Neural progenitor cell (in vitro differentiated cells): ENCODE data around the gene FOXN3. TPM values are rescaled to one million over a fixed set of nuclear protein-coding genes. Genes with fewer than 3 reads are reported as not detected.

Source experiments
- DNase-seq: peaks from one replicate; pipeline ENCODE4 v3.0.0-alpha.2; 2016; ENCODE audit warnings: low spot score
- H2AFZ ChIP-seq: fragments of 200-600 bp; sonication (generic); replicated peaks from 2 replicates; pipeline ENCODE4 v1.6.1; 2016; ENCODE audit warnings: antibody characterized with exemption
- H3F3A ChIP-seq: fragments of 200-600 bp; sonication (generic); 2 replicates; pipeline ENCODE4 v1.6.1; 2016; ENCODE audit warnings: antibody characterized with exemption, low read depth
- H3K27ac ChIP-seq: fragments of 200-600 bp; sonication (generic); 2 replicates; pipeline ENCODE4 v1.5.1; 2016; ENCODE audit warnings: mild to moderate bottlenecking
- H3K27me3 ChIP-seq: fragments of 200-600 bp; sonication (generic); 2 replicates; pipeline ENCODE4 v1.6.1; 2016; ENCODE audit warnings: mild to moderate bottlenecking, moderate library complexity
- H3K36me3 ChIP-seq: fragments of 200-600 bp; sonication (generic); 2 replicates; pipeline ENCODE4 v1.5.1; 2016
- H3K4me1 ChIP-seq: fragments of 200-600 bp; sonication (generic); 2 replicates; pipeline ENCODE4 v1.6.1; 2016; ENCODE audit warnings: mixed run types
- H3K4me2 ChIP-seq: fragments of 200-600 bp; sonication (generic); 2 replicates; pipeline ENCODE4 v1.6.1; 2016
- H3K4me3 ChIP-seq: fragments of 200-600 bp; sonication (generic); 2 replicates; pipeline ENCODE4 v1.5.1; 2016
- H3K79me2 ChIP-seq: fragments of 200-600 bp; sonication (generic); 2 replicates; pipeline ENCODE4 v1.6.1; 2016; ENCODE audit warnings: low read depth
- H3K9ac ChIP-seq: fragments of 200-600 bp; sonication (generic); 2 replicates; pipeline ENCODE4 v1.6.1; 2016
- H3K9me3 ChIP-seq: fragments of 200-600 bp; sonication (generic); 2 replicates; pipeline ENCODE4 v1.5.1; 2016; ENCODE audit warnings: low read depth
- H4K20me1 ChIP-seq: fragments of 200-600 bp; sonication (generic); 2 replicates; pipeline ENCODE4 v1.6.1; 2016; ENCODE audit warnings: low read depth
- H3K27ac Mint-ChIP-seq: 3 replicates; pipeline ENCODE4 v1.8.0; 2021; ENCODE audit warnings: mixed read lengths
- H3K27me3 Mint-ChIP-seq: 2 replicates; pipeline ENCODE4 v1.8.0; 2022; ENCODE audit warnings: low read depth, mild to moderate bottlenecking, inconsistent platforms, moderate library complexity, mixed read lengths; ENCODE audit not compliant: insufficient read depth
- H3K36me3 Mint-ChIP-seq: 3 replicates; pipeline ENCODE4 v1.8.0; 2021; ENCODE audit warnings: mixed read lengths
- H3K4me1 Mint-ChIP-seq: 3 replicates; pipeline ENCODE4 v1.8.0; 2021; ENCODE audit warnings: mixed read lengths
- H3K4me3 Mint-ChIP-seq: 3 replicates; pipeline ENCODE4 v1.8.0; 2021; ENCODE audit warnings: mild to moderate bottlenecking, moderate library complexity, mixed read lengths
- H3K9me3 Mint-ChIP-seq: 3 replicates; pipeline ENCODE4 v1.8.0; 2020; ENCODE audit warnings: mixed read lengths
- EZH2 ChIP-seq: fragments of 200-600 bp; sonication (generic); IDR thresholded peaks from 2 replicates; pipeline ENCODE4 v1.6.1; 2017; ENCODE audit warnings: antibody characterized with exemption, mild to moderate bottlenecking, moderate library complexity
- EZH2phosphoT487 ChIP-seq: fragments of 200-600 bp; sonication (generic); IDR thresholded peaks from 2 replicates; pipeline ENCODE4 v1.6.1; 2017; ENCODE audit warnings: antibody characterized with exemption
- total RNA-seq: library from RNA; depleted of rRNA; stranded (reverse); fragments of >200 nt; gene quantifications from 2 replicates; pipeline ENCODE4 v1.2.3, GENCODE V29; 2015; ENCODE audit warnings: low replicate concordance
- TF ChIP-seq, protein P1 (sequence below): fragments of 200-600 bp; sonication (generic); IDR thresholded peaks from 2 replicates; pipeline ENCODE4 v1.5.1; 2017; ENCODE audit warnings: antibody characterized with exemption, mild to moderate bottlenecking

The FOXN3 gene
- total RNA-seq, 1 donor from 2014 or later = 39.5 TPM

DNA sequence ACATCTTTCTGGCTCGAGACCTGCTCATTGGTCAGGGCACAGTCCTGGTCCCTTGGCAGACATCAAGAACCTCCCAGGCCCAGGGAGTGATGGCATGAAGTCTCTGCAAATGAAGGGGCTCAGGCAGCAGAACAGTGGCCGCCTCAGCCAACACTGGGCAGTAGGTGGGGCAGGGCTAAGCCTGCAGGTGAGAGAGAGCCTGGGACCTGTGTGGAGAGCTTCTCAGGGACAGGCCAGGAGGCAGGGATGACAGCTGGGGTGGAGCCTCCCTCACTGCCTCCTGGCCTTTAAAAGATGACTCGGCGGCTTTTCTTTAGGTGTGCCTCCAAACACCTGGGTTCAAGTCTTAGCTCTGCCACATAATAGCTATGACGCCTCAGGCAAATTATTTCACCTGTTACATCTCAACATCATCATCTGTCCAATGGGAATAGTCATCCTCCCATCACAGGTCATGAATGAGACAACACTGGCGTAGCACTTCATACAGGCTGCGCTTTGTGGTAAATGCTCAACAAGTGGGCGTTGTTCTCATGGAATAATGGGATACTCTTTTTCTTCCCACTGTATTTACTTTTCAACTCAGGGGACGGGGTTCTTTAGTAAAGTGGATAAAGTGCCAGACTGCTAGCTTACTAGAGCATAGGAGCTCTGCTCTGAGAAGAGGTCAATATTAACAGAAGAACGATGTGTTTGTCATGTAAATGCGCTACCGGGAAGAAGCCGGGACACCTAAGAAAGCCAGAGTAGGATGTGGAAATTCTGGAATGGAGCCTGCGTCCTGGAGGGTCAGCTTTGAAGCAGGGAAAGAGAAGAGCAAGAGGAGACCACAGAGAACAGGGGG, 277.4 kb downstream of the FOXN3 start:
- Histone ChIP-seq H3K36me3 (no peaks in the 10 kb centered on the region), H3K4me2 (peak overlapping the region; percentile 28), H4K20me1 (no peaks in the 10 kb centered on the region), H3F3A (peaks cover 2% of the 10 kb centered on the region), H3K27ac (no peak overlapping the region), H3K27me3 (peaks cover 4% of the 10 kb centered on the region), H2AFZ (peak overlapping the region; percentile 68), H3K9me3 (no peaks in the 10 kb centered on the region), H3K4me1 (peaks cover 7% of the 10 kb centered on the region), H3K9ac (no peak overlapping the region), H3K79me2 (no peaks in the 10 kb centered on the region), H3K4me3 (no peak overlapping the region)
- TF ChIP-seq, protein P1, sequence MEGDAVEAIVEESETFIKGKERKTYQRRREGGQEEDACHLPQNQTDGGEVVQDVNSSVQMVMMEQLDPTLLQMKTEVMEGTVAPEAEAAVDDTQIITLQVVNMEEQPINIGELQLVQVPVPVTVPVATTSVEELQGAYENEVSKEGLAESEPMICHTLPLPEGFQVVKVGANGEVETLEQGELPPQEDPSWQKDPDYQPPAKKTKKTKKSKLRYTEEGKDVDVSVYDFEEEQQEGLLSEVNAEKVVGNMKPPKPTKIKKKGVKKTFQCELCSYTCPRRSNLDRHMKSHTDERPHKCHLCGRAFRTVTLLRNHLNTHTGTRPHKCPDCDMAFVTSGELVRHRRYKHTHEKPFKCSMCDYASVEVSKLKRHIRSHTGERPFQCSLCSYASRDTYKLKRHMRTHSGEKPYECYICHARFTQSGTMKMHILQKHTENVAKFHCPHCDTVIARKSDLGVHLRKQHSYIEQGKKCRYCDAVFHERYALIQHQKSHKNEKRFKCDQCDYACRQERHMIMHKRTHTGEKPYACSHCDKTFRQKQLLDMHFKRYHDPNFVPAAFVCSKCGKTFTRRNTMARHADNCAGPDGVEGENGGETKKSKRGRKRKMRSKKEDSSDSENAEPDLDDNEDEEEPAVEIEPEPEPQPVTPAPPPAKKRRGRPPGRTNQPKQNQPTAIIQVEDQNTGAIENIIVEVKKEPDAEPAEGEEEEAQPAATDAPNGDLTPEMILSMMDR = no peak
- TF ChIP-seq EZH2phosphoT487 = no peak
- no peak for TF ChIP-seq EZH2
- DNase-seq = no peak
- H3K9me3 Mint-ChIP-seq = peaks cover 21% of the 10 kb centered on the region
- H3K27ac Mint-ChIP-seq = peak overlapping the region; percentile 35
- peaks cover 10% of the 10 kb centered on the region for H3K27me3 Mint-ChIP-seq
- peaks cover 7% of the 10 kb centered on the region for H3K4me1 Mint-ChIP-seq
- H3K36me3 Mint-ChIP-seq = no peaks in the 10 kb centered on the region
- no peak overlapping the region for H3K4me3 Mint-ChIP-seq

DNA sequence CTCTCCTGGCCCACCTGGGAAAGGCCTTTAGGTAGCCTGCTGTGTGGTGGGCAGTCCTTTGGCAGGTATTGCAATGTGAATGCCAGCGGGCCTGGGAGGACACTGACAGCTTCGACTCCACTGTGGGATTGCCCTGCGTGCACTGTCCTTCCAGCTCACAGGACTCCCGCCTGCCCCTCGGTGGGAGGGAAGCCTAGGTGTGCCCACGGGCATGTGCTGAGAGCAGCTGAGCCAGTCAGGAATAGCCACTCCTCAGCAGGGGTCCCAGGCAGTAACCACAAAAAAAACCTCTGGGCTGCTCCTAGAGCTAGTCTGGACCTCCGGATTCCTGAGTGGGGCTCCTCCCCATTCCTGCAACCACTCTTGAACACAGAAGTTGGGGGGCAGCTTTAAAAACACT, 278.2 kb downstream of the FOXN3 start:
- peaks cover 15% of the 10 kb centered on the region for H3K4me1 Mint-ChIP-seq
- peaks cover 21% of the 10 kb centered on the region for H3K9me3 Mint-ChIP-seq
- H3K27me3 Mint-ChIP-seq = peaks cover 7% of the 10 kb centered on the region
- no peaks in the 10 kb centered on the region for H3K9me3 ChIP-seq
- H3K4me3 Mint-ChIP-seq = no peak overlapping the region
- no peak overlapping the region for H3K27ac Mint-ChIP-seq
- DNase-seq = no peak
- no peaks in the 10 kb centered on the region for H3K36me3 ChIP-seq
- H3K27me3 ChIP-seq = peaks cover 4% of the 10 kb centered on the region
- no peak overlapping the region for H2AFZ ChIP-seq
- no peak overlapping the region for H3K9ac ChIP-seq
- no peak overlapping the region for H3K4me2 ChIP-seq
- TF ChIP-seq EZH2phosphoT487 = no peak
- TF ChIP-seq EZH2 = no peak
- no peak overlapping the region for H3K4me3 ChIP-seq
- H3K79me2 ChIP-seq = no peaks in the 10 kb centered on the region
- no peaks in the 10 kb centered on the region for H4K20me1 ChIP-seq
- H3K27ac ChIP-seq = no peak overlapping the region
- H3K4me1 ChIP-seq = peaks cover 15% of the 10 kb centered on the region
- H3F3A ChIP-seq = peaks cover 8% of the 10 kb centered on the region
- no peaks in the 10 kb centered on the region for H3K36me3 Mint-ChIP-seq

DNA sequence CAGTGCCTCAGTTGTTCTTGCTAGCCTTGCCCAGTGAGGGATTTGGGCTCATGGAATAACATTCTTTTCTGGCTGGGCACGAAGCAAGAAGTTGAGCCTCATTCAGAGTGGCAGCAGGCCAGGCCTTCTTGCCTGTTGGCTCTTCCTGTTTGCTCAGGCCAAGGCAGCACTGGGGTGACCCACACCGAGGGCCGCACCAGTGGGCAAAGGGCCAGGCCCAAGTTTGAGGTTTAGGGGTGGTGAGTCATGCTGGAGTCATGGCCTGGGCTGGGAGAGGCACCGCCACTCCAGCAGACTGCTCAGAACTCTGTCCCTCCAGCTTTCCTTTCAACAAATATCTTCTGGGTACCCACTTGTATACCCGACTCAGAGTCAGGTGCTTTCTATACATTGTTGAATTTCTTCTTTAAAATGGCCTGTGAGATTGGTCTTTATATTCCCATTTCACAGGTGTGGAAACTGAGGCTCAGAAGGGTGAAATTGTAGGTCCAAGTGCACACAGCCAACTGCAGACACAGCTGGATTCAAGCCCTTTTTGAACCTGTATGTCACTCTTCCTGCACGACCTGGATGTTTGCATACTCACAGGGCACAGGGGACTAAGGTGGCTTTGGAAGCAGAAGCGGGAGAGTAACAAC, 279.4 kb downstream of the FOXN3 start:
- no peaks in the 10 kb centered on the region for H3K36me3 Mint-ChIP-seq
- H3K4me3 ChIP-seq = no peak overlapping the region
- H3K79me2 ChIP-seq = no peaks in the 10 kb centered on the region
- no peak overlapping the region for H3K4me3 Mint-ChIP-seq
- DNase-seq = no peak
- H3K36me3 ChIP-seq = no peaks in the 10 kb centered on the region
- TF ChIP-seq, protein P1 = no peak
- TF ChIP-seq EZH2 = no peak
- TF ChIP-seq EZH2phosphoT487 = no peak
- H3F3A ChIP-seq = peaks cover 8% of the 10 kb centered on the region
- peaks cover 10% of the 10 kb centered on the region for H3K27me3 Mint-ChIP-seq
- no peak overlapping the region for H2AFZ ChIP-seq
- H3K27ac Mint-ChIP-seq = no peak overlapping the region
- no peaks in the 10 kb centered on the region for H3K9me3 ChIP-seq
- no peak overlapping the region for H3K27ac ChIP-seq
- H3K4me1 ChIP-seq = peaks cover 16% of the 10 kb centered on the region
- H3K27me3 ChIP-seq = peaks cover 4% of the 10 kb centered on the region
- no peaks in the 10 kb centered on the region for H4K20me1 ChIP-seq
- H3K9ac ChIP-seq = no peak overlapping the region
- H3K4me1 Mint-ChIP-seq = peaks cover 19% of the 10 kb centered on the region
- no peak overlapping the region for H3K4me2 ChIP-seq
- peaks cover 21% of the 10 kb centered on the region for H3K9me3 Mint-ChIP-seq

- peaks cover 21% of the 10 kb centered on the region for H3K9me3 Mint-ChIP-seq
- H3F3A ChIP-seq = peaks cover 8% of the 10 kb centered on the region
- H3K9me3 ChIP-seq = no peaks in the 10 kb centered on the region
- no peak overlapping the region for H3K9ac ChIP-seq
- no peak overlapping the region for H3K4me2 ChIP-seq
- no peaks in the 10 kb centered on the region for H3K36me3 ChIP-seq
- H3K27ac Mint-ChIP-seq = no peak overlapping the region
- H3K27me3 Mint-ChIP-seq = peaks cover 10% of the 10 kb centered on the region
- peaks cover 4% of the 10 kb centered on the region for H3K27me3 ChIP-seq
- H3K27ac ChIP-seq = no peak overlapping the region
- no peak overlapping the region for H3K4me3 Mint-ChIP-seq
- no peaks in the 10 kb centered on the region for H4K20me1 ChIP-seq
- TF ChIP-seq EZH2phosphoT487 (no peak), EZH2 (no peak)
- TF ChIP-seq, protein P1 = no peak
- no peaks in the 10 kb centered on the region for H3K79me2 ChIP-seq
- no peak for DNase-seq
- no peak overlapping the region for H2AFZ ChIP-seq
- peaks cover 19% of the 10 kb centered on the region for H3K4me1 Mint-ChIP-seq
- H3K36me3 Mint-ChIP-seq = no peaks in the 10 kb centered on the region
- no peak overlapping the region for H3K4me3 ChIP-seq
- H3K4me1 ChIP-seq = peaks cover 15% of the 10 kb centered on the region
These were observed 280.4 kb downstream of the FOXN3 start for GRCh38 chr14:89136587-89136986.
